H1 (cell line): Measurements from ENCODE around the gene RHOU. TPM values are rescaled to one million over a fixed set of nuclear protein-coding genes. Genes with fewer than 3 reads are reported as not detected.

ENCODE experiments used
- polyA plus RNA-seq, 7 experiments: library from polyadenylated mRNA; depleted of rRNA in 3 of 7; stranded (reverse) in 5 of 7; unstranded in 2 of 7; fragments of >200 nt in 5 of 7; fragments of 200-250 nt in 2 of 7; gene quantifications; 1 replicate in 5 of 7; 2 replicates in 1 of 7; 4 replicates in 1 of 7; pipeline versions ENCODE4 v1.2.1 to v1.2.3, GENCODE V29; 2011 to 2013; ENCODE audit warnings: missing spikeins in 2 of 7, mixed read lengths in 2 of 7
- total RNA-seq: library from RNA; stranded (reverse); fragmentation: NEBNext Ultra II Directional; extraction: Animal tissue kit (Norgen Biotek cat#: 25700); gene quantifications from 2 replicates; pipeline ENCODE4 v1.2.1, GENCODE V29; 2021

Gene RHOU
- total and polyA plus RNA-seq, 2 of the 8 experiments (the other 6 are each of a cell fraction or from before 2014, with no cell fraction given), result 3.0 to 3.4 TPM

Other genes with a start within 250 kb of the RHOU start
- gene RNF187, start 248.1 kb upstream of the RHOU start, total RNA-seq, result 111 and 113 TPM in 2 replicates
- gene RNF187, start 248.1 kb upstream of the RHOU start, polyA plus RNA-seq (2011; rRNA removed), result 47.0 and 75.6 TPM in 2 replicates